Peyer's patch (tissue), 4 donors: ENCODE measurements around the gene PDGFB. TPM values are rescaled to one million over a fixed set of nuclear protein-coding genes. Genes with fewer than 3 reads are reported as not detected.

Experiments
- DNase-seq, 3 donors: peaks; one replicate each; pipeline ENCODE4 v3.0.0-alpha.2; 2017 to 2019
- H3K27ac ChIP-seq, 4 donors: fragments of 200-600 bp; sonication (generic); one replicate each; pipeline ENCODE4 v1.5.1; 2016 to 2019
- H3K27me3 ChIP-seq, 2 donors: fragments of 200-600 bp; sonication (generic); one replicate each; pipeline ENCODE4 v1.5.1; 2019
- H3K36me3 ChIP-seq, 3 donors: fragments of 200-600 bp; sonication (generic); one replicate each; pipeline ENCODE4 v1.5.1; 2016 to 2019
- H3K4me1 ChIP-seq, 4 donors: fragments of 200-600 bp; sonication (generic); one replicate each; pipeline ENCODE4 v1.5.1; 2016 to 2019
- H3K4me3 ChIP-seq, 4 donors: fragments of 200-600 bp; sonication (generic); 1 replicate in 3 of 4; 2 replicates in 1 of 4; pipeline ENCODE4 v1.5.1; 2016 to 2019; ENCODE audit warnings: mild to moderate bottlenecking in 1 of 4
- H3K9me3 ChIP-seq, 4 donors: fragments of 200-600 bp; sonication (generic); one replicate each; pipeline ENCODE4 v1.5.1; 2016 to 2019; ENCODE audit warnings: mild to moderate bottlenecking in 1 of 4
- POLR2A ChIP-seq, 2 donors: fragments of 450-650 bp; IDR thresholded peaks; one replicate each; pipeline ENCODE4 v1.5.1; 2017; ENCODE audit warnings: antibody characterized with exemption in 2 of 2, mild to moderate bottlenecking in 2 of 2, moderate library complexity in 2 of 2
- total RNA-seq, 4 donors: library from RNA; depleted of rRNA; stranded (reverse); fragments of >200 nt; gene quantifications; one replicate each; pipeline ENCODE4 v1.1.0, GENCODE V29; 2016
- TF ChIP-seq, protein P1 (sequence below), 6 experiments: fragments of 450-650 bp in 4 of 6; fragments of 200-600 bp in 2 of 6; sonication (generic) in 1 of 6; IDR thresholded peaks; one replicate each; pipeline ENCODE4 v1.5.1; 2017 to 2019; ENCODE audit warnings: antibody characterized with exemption in 6 of 6, mild to moderate bottlenecking in 3 of 6, moderate library complexity in 1 of 6

The PDGFB gene
- total RNA-seq, 4 donors from 2014 or later = 1.8 to 10.7 (median 3.8) TPM

- H3K4me3 ChIP-seq = no peak overlapping the region
- peaks cover 0 to 27% (median 12%) of the 10 kb centered on the region in 4 donors for H3K4me1 ChIP-seq
- peaks cover 0 to 31% of the 10 kb centered on the region in 2 donors for H3K27me3 ChIP-seq
- H3K9me3 ChIP-seq = no peaks in the 10 kb centered on the region
- H3K27ac ChIP-seq = no peak overlapping the region
- no peak for TF ChIP-seq POLR2A (IDR thresholded peaks at IDR 0.05)
- TF ChIP-seq, protein P1, sequence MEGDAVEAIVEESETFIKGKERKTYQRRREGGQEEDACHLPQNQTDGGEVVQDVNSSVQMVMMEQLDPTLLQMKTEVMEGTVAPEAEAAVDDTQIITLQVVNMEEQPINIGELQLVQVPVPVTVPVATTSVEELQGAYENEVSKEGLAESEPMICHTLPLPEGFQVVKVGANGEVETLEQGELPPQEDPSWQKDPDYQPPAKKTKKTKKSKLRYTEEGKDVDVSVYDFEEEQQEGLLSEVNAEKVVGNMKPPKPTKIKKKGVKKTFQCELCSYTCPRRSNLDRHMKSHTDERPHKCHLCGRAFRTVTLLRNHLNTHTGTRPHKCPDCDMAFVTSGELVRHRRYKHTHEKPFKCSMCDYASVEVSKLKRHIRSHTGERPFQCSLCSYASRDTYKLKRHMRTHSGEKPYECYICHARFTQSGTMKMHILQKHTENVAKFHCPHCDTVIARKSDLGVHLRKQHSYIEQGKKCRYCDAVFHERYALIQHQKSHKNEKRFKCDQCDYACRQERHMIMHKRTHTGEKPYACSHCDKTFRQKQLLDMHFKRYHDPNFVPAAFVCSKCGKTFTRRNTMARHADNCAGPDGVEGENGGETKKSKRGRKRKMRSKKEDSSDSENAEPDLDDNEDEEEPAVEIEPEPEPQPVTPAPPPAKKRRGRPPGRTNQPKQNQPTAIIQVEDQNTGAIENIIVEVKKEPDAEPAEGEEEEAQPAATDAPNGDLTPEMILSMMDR (IDR thresholded peaks at IDR 0.05) = no peak
- H3K36me3 ChIP-seq = no peaks in the 10 kb centered on the region
- no peak for DNase-seq
Observed at GRCh38 chr22:39247361-39247760, 2.6 kb upstream of the PDGFB start.

- Histone ChIP-seq H3K4me3 (no peak overlapping the region), H3K4me1 (peaks cover 0 to 32% (median 16%) of the 10 kb centered on the region in 4 donors), H3K27ac (no peak overlapping the region), H3K27me3 (peaks cover 0 to 36% of the 10 kb centered on the region in 2 donors), H3K36me3 (no peaks in the 10 kb centered on the region), H3K9me3 (no peaks in the 10 kb centered on the region)
- no peak for DNase-seq
- no peak for TF ChIP-seq POLR2A (IDR thresholded peaks at IDR 0.05)
Observed at GRCh38 chr22:39246690-39247332, 2.0 kb upstream of the PDGFB start.

DNA sequence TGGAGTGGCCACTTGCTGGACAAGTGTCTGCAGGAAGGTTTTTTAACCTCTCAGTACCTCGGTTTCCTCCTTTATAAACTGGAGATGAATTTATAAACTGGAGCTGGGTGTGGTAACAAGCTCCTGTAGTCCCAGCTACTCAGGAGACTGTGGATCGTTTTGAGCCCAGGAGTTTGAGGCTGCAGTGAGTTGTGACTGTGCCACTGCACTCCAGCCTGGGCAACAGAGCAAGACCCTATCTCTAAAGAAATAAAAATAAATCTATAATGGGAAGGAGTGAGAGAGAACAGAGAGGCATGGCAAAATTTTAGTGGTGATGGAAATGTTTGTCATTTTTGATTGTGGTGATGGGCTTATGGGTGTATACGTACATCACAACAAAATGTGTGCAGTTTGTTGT, 1.4 kb upstream of the PDGFB start:
- no peak for TF ChIP-seq POLR2A (IDR thresholded peaks at IDR 0.05)
- TF ChIP-seq, protein P1 (IDR thresholded peaks at IDR 0.05) = no peak
- H3K27me3 ChIP-seq = peaks cover 0 to 35% of the 10 kb centered on the region in 2 donors
- no peak overlapping the region for H3K27ac ChIP-seq

DNA sequence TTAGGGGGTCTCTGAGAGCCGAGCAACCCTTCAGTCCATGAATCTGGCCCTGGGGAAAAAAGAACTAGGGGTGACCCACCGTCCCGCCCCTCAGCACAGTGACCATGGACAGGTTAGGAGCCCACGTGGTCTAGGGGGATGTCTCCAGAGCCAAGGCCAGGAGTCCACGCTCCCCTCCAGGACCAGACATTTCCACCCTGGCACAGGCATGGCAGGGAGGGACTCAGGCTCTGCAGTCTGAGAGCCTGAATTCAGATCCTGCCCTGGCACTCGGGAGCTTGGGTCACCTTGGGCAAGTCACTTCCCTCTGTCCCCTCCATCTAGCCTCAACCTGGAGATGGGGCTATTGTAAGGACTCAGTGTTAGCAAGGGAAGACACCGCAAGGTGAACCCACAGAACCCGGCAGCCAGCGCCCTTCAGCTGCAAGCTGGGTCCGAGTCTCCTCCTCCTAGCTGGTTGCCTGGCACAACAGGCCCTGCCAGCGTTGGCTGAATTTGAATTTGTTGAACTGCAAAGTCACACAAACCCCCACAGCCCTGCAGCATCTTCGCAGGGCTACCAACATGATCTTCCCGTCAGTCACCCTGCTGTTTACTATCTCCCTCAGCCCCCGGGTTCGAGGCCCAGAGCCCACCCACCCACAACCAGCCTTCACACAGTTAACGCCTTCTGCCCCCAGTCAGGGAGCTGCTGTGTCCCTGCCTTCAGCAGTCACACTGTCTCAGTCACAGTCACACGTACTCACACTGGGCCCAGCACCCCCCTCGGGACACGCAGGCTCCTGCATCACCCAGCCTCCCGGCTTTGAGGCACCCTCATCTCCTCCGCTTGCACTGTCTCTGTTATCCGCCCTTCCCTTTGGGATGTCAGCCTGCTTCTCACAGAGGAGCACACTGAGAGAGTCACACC, 603 bp upstream of the PDGFB start:
- peaks cover 0 to 34% of the 10 kb centered on the region in 2 donors for H3K27me3 ChIP-seq
- no peaks in the 10 kb centered on the region for H3K36me3 ChIP-seq
- DNase-seq = no peak
- peak overlapping the region in 1 of 4 donors; percentile 14 for H3K27ac ChIP-seq
- peaks cover 0 to 46% (median 25%) of the 10 kb centered on the region in 4 donors for H3K4me1 ChIP-seq
- H3K4me3 ChIP-seq = peak overlapping the region in 1 of 4 donors; percentile 59
- TF ChIP-seq, protein P1 (IDR thresholded peaks at IDR 0.05) = no peak
- no peak for TF ChIP-seq POLR2A (IDR thresholded peaks at IDR 0.05)
- no peaks in the 10 kb centered on the region for H3K9me3 ChIP-seq

More for the DNA sequence above, 1.4 kb upstream of the PDGFB start:
- no peak overlapping the region for H3K4me3 ChIP-seq
- no peaks in the 10 kb centered on the region for H3K9me3 ChIP-seq
- H3K4me1 ChIP-seq = peaks cover 0 to 38% (median 22%) of the 10 kb centered on the region in 4 donors
- no peak for DNase-seq
- no peaks in the 10 kb centered on the region for H3K36me3 ChIP-seq

GRCh38 chr22:39244136-39244495, 666 bp downstream of the PDGFB start:
- peak overlapping the region; percentile 34 to 59 (median 52) for H3K4me3 ChIP-seq
- no peaks in the 10 kb centered on the region for H3K36me3 ChIP-seq
- H3K27me3 ChIP-seq = peaks cover 0 to 34% of the 10 kb centered on the region in 2 donors
- no peak for DNase-seq
- H3K4me1 ChIP-seq = peaks cover 0 to 59% (median 25%) of the 10 kb centered on the region in 4 donors
- no peaks in the 10 kb centered on the region for H3K9me3 ChIP-seq
- H3K27ac ChIP-seq = peak overlapping the region; percentile 14 to 79 (median 48)
- TF ChIP-seq, protein P1 (IDR thresholded peaks at IDR 0.05) = no peak
